Progenitor cell of endocrine pancreas (in vitro differentiated cells): ENCODE results near the gene ADAMTS16. TPM values are rescaled to one million over a fixed set of nuclear protein-coding genes. Genes with fewer than 3 reads are reported as not detected.
"Not testable (repeated sequence)": the region's sequence is repeated elsewhere in the genome, so short reads cannot be mapped to it uniquely, and the experiment has no call there.

ENCODE experiments used
- DNase-seq: peaks from one replicate; pipeline ENCODE4 v3.0.0; 2021; ENCODE audit warnings: low spot score; ENCODE audit not compliant: unreplicated experiment
- H3K27ac Mint-ChIP-seq: 2 replicates; pipeline ENCODE4 v1.8.0; 2021; ENCODE audit warnings: mild to moderate bottlenecking, moderate library complexity, mixed read lengths
- H3K27me3 Mint-ChIP-seq: 2 replicates; pipeline ENCODE4 v1.8.0; 2021; ENCODE audit warnings: mixed read lengths
- H3K36me3 Mint-ChIP-seq: 2 replicates; pipeline ENCODE4 v1.8.0; 2022; ENCODE audit warnings: mixed read lengths; ENCODE audit not compliant: insufficient read depth
- H3K4me1 Mint-ChIP-seq: 2 replicates; pipeline ENCODE4 v1.8.0; 2021; ENCODE audit warnings: low read depth, mixed read lengths
- H3K4me3 Mint-ChIP-seq: 2 replicates; pipeline ENCODE4 v1.8.0; 2021; ENCODE audit warnings: low read depth, mild to moderate bottlenecking, moderate library complexity, mixed read lengths
- H3K9me3 Mint-ChIP-seq: 2 replicates; pipeline ENCODE4 v1.8.0; 2021; ENCODE audit warnings: low read depth, mixed read lengths
- CTCF ChIP-seq: fragments of 200-600 bp; sonication (generic); IDR thresholded peaks from one replicate; pipeline ENCODE4 v1.5.0; 2021; ENCODE audit warnings: antibody characterized with exemption, mild to moderate bottlenecking; ENCODE audit not compliant: unreplicated experiment
- total RNA-seq: library from RNA; stranded (reverse); gene quantifications from 2 replicates; pipeline ENCODE4 v1.2.1, GENCODE V29; 2021

ADAMTS16 gene
- total RNA-seq, 1 donor from 2014 or later, result 40.7 TPM

- Mint-ChIP-seq H3K36me3 (peaks cover 9% of the 10 kb centered on the region), H3K4me1 (peaks cover 20% of the 10 kb centered on the region), H3K4me3 (no peak overlapping the region), H3K27me3 (no peaks in the 10 kb centered on the region), H3K9me3 (peaks cover 4% of the 10 kb centered on the region), H3K27ac (no peak overlapping the region)
- no peak for DNase-seq
- TF ChIP-seq CTCF, result no peak
These were observed 6.0 kb upstream of the ADAMTS16 start for GRCh38 chr5:5134107-5134506.

GRCh38 chr5:5135957-5136676, 4.0 kb upstream of the ADAMTS16 start:
- Mint-ChIP-seq H3K27me3 (no peaks in the 10 kb centered on the region), H3K4me3 (peak overlapping the region; percentile 60), H3K27ac (peak overlapping the region; percentile 92), H3K36me3 (peaks cover 9% of the 10 kb centered on the region), H3K4me1 (peaks cover 25% of the 10 kb centered on the region), H3K9me3 (peaks cover 4% of the 10 kb centered on the region)
- no peak for TF ChIP-seq CTCF
- no peak for DNase-seq

- Mint-ChIP-seq H3K4me1 (peaks cover 31% of the 10 kb centered on the region), H3K36me3 (peaks cover 16% of the 10 kb centered on the region), H3K4me3 (peak overlapping the region; percentile 55)
- H3K27ac Mint-ChIP-seq, DNase-seq, H3K9me3 Mint-ChIP-seq, H3K27me3 Mint-ChIP-seq: not testable (repeated sequence)
These were observed 2.3 kb upstream of the ADAMTS16 start for GRCh38 chr5:5137851-5138250.

- H3K9me3 Mint-ChIP-seq, result peaks cover 9% of the 10 kb centered on the region
- DNase-seq, result peak; percentile 16
- H3K4me3 Mint-ChIP-seq, result peak overlapping the region; percentile 73
- H3K4me1 Mint-ChIP-seq, result peaks cover 31% of the 10 kb centered on the region
- H3K36me3 Mint-ChIP-seq, result peaks cover 24% of the 10 kb centered on the region
- H3K27ac Mint-ChIP-seq, result peak overlapping the region; percentile 69
- no peaks in the 10 kb centered on the region for H3K27me3 Mint-ChIP-seq
- TF ChIP-seq CTCF, result no peak
These were observed 774 bp upstream of the ADAMTS16 start for GRCh38 chr5:5139336-5139776.

- Mint-ChIP-seq H3K27me3 (no peaks in the 10 kb centered on the region), H3K4me1 (peaks cover 28% of the 10 kb centered on the region), H3K9me3 (peaks cover 9% of the 10 kb centered on the region), H3K27ac (peak overlapping the region; percentile 69), H3K36me3 (peaks cover 26% of the 10 kb centered on the region), H3K4me3 (peak overlapping the region; percentile 86)
- no peak for TF ChIP-seq CTCF
- DNase-seq, result no peak
These were observed 579 bp downstream of the ADAMTS16 start for GRCh38 chr5:5140479-5141338.
